A172 (cell line): ENCODE data around the gene PIMREG. TPM values are rescaled to one million over a fixed set of nuclear protein-coding genes. Genes with fewer than 3 reads are reported as not detected.
"Not testable (repeated sequence)": the region's sequence is repeated elsewhere in the genome, so short reads cannot be mapped to it uniquely, and the experiment has no call there.

Source experiments
- DNase-seq: peaks from one replicate; pipeline ENCODE4 v3.0.0-alpha.2; 2015; ENCODE audit warnings: low spot score
- total RNA-seq: library from RNA; depleted of rRNA; stranded (reverse); fragments of >200 nt; shearing (Covaris generic); gene quantifications from 2 replicates; pipeline ENCODE4 v1.2.3, GENCODE V29; 2014

The PIMREG gene
- total RNA-seq, 1 experiment from 2014 or later: 81.2 TPM

- no peak for DNase-seq
Measured at GRCh38 chr17:6477831-6478383, 33.7 kb downstream of the PIMREG start.

GRCh38 chr17:6478486-6478885, 34.2 kb downstream of the PIMREG start:
- no peak for DNase-seq

- peak; percentile 71 for DNase-seq
Measured at GRCh38 chr17:6479622-6480302, 35.5 kb downstream of the PIMREG start.

GRCh38 chr17:6480303-6480675, 36.0 kb downstream of the PIMREG start:
- no peak for DNase-seq

GRCh38 chr17:6482105-6482455, 37.8 kb downstream of the PIMREG start:
- DNase-seq: no peak

GRCh38 chr17:6482796-6483195, 38.5 kb downstream of the PIMREG start:
- not testable (repeated sequence) for DNase-seq

- no peak for DNase-seq
Measured at GRCh38 chr17:6483507-6483906, 39.3 kb downstream of the PIMREG start.

GRCh38 chr17:6485646-6486412, 41.6 kb downstream of the PIMREG start:
- DNase-seq: no peak

- no peak for DNase-seq
Measured at GRCh38 chr17:6487251-6488007, 43.2 kb downstream of the PIMREG start.

- no peak for DNase-seq
Measured at GRCh38 chr17:6488008-6488539, 43.8 kb downstream of the PIMREG start.

GRCh38 chr17:6489016-6489550, 44.8 kb downstream of the PIMREG start:
- no peak for DNase-seq

GRCh38 chr17:6491071-6491700, 46.9 kb downstream of the PIMREG start:
- no peak for DNase-seq

GRCh38 chr17:6492892-6493674, 48.8 kb downstream of the PIMREG start:
- no peak for DNase-seq

- DNase-seq: peak; percentile 54
Measured at GRCh38 chr17:6494239-6494941, 50.1 kb downstream of the PIMREG start.

- DNase-seq: no peak
Measured at GRCh38 chr17:6495450-6496115, 51.3 kb downstream of the PIMREG start.

GRCh38 chr17:6496116-6496481, 51.8 kb downstream of the PIMREG start:
- DNase-seq: no peak

GRCh38 chr17:6496640-6497441, 52.6 kb downstream of the PIMREG start:
- DNase-seq: no peak

GRCh38 chr17:6497496-6498221, 53.4 kb downstream of the PIMREG start:
- no peak for DNase-seq
